ENCODE results near the gene SERP1.

Gene SERP1

DNA sequence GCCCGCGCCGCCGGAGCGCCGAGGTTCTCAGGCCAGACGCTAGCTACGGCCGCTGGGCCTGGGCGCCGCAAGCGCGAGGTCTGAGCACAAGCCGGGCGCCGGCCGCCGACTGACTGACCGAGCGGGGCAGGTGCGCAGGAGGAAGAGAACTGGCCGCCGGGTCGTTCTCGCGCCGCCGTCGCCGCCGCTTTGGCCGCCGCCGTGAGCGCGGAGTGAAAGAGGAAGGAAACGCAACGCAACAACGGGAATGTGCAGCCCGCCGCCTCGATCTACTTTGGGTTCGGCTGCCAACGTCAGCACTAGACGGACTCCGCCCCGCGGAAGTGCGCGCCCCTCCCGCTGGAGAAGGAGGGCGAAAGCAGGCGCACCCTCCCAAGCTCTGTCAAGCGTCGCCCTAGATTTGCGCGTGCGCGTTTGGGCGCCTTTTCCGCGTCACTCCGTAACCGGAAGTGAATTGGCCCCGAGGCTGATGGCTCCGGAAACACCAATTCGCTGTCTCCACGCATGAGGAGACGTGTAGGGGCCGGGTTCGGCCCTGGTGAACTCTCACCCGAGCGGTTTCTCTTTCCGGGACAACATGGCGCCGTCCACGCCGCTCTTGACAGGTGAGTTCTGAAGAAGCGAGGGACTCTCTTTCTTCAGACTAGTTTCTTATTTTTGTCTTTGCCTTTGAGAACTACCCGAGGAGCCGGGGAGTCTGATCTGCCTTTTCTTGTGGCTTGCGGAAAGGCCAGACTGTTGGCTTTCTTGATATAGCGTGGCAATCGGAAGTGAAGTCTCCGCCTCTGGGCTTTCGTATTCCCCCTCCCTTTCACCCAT, at the start of gene SERP1, which contains the start of gene EIF2A:
TSS of gene SERP1 (minus strand) at position 271 of the 819 bp plus-strand sequence. CDS start 361 bp downstream, outside the sequence.
TSS of gene EIF2A (plus strand) at position 562 of the 819 bp plus-strand sequence. CDS start at position 578, 16 bp downstream.
- DNase-seq = peak; percentile 99

GRCh38 chr3:150594150-150594549, 47.9 kb upstream of the SERP1 start:
- DNase-seq = no peak

- no peak for DNase-seq
These were observed 43.5 kb upstream of the SERP1 start for GRCh38 chr3:150589759-150590158.

- no peak for DNase-seq
These were observed 41.9 kb upstream of the SERP1 start for GRCh38 chr3:150588027-150588830.

DNA sequence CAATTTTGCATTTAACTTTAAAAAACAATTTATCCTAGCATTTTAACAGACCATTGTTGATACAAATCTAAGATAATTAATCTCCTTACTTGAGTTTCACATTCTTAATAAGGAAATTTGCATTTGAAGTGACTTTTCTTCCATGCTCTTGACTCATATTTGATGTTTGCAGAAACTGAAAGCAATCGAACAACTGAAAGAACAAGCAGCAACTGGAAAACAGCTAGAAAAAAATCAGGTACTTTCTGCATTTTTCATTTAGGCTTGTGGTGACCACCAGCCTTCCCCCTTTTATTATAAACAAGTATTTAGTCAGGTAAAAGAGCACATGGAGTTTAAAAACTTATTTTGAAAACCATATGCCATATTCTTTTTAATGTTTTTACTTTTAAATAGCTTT, 36.7 kb upstream of the SERP1 start:
- no peak for DNase-seq

DNA sequence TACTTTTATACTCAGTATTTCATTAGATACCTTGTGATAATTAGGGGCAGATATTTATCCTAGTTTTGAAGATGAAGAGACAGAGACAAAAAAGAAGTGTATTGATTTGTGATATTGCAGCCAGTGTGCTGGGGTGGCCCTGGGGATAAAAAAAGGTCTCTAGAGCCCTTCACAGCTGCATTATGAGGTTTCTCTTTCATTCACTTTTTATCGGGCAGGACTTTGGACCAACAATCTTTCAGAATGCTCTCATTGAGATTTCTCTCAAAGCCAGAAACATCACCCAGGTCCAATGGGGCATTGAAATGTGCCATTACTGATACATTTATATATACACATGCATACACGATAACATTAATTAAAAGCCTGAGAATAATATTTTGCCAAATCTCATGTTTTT, 36.3 kb upstream of the SERP1 start:
- DNase-seq = no peak

DNA sequence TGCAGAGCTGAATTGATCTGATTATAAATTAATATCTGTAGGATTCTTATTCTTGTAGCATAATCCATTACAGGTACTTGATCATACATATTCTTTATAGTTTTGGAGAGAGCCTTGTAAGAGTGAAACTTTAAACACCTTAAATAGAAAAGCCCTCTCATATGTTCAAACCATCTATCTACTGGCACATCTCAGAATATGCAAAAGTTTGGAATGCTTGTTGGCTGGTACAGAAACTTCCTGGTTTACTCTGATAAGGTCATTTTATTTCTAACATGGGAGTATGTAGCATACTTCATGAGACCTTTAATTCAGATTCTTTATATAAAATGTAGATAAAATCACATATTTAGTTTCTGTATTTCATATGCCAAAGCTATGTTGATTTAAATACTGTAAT, 34.9 kb upstream of the SERP1 start:
- no peak for DNase-seq

DNA sequence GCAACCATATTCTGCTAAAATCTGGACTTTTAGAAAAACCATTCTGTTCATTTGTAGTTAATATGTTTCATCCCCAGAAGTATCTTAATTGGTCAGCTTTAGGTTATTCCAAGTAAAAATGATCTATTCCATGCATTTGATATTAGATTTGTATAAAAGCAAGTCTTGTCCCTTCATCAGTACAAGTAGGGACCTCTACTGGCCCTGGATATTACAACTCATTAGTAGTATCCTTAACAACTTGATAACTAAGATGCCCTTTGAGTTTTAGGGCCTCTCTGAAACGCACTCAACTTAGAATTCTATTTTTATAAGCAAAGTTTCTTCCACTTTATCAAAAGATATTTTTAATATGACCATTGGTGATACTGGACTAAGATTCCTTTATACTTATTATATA, 31.6 kb upstream of the SERP1 start:
- no peak for DNase-seq

DNA sequence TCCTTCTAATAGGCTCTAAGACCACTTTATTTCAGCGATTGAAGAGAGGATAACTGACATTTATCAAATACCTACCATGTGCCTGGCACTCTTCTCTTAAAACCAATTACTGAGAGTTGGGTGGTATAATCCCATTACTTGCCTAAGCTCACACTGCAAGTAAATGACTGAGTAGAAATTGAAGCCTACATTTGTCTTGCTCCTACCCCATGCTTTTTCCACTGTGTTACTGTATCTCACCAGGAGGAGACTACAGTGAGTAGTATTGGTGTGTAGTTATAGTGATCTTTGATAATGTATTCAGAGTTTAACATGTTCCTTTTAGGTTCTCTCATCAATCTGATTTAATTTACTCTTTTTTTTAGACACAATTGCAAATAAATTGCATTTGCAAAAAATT, 21.0 kb upstream of the SERP1 start:
- DNase-seq = no peak

DNA sequence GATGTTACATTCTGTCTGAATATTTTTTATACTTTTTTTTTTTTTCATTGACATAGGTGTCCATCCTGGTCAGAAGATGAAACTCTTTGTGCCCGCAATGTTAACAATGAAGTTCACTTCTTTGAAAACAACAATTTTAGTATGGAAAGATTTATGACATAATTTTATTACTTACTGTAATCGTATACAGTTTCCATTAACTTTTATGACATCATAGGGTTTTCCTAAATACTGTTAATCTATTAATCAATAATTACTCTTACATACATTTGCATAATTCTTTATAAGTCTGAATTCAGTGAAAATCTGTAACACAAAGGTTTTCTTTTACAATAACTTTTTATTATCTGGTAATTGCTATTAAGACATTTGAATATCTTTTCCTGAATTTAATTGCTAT, 17.9 kb upstream of the SERP1 start:
- DNase-seq = no peak

- DNase-seq = no peak
These were observed 11.4 kb upstream of the SERP1 start for GRCh38 chr3:150557725-150558124.

GRCh38 chr3:150556792-150557191, 10.5 kb upstream of the SERP1 start:
- DNase-seq = no peak

DNA sequence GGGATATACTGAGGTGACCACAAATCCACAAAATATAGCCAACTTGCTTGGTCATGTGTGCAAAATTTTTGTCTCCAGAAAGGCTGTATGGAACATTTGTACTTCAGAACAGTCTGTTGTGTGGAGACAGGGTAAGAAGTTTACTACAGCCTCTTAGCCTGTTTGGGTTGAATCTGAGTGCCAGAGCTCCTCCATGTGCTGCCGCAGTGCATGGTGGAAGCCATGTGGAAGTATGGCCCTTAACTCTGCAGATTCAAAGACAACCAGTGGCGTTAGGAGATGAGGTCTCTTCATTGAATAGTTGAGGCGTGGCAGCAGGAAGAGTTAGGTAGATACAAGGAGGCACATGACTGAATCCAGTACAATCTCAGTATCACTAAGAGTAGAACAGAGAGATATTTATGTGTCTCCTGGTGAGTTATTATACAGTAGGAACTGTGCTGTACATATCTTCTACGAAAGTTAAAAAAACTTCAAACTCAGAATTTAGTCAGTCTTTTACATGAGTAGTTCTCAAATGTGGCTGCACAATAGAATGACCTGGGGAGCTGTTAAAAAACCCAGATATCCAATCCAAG, 9.7 kb upstream of the SERP1 start:
- no peak for DNase-seq

DNA sequence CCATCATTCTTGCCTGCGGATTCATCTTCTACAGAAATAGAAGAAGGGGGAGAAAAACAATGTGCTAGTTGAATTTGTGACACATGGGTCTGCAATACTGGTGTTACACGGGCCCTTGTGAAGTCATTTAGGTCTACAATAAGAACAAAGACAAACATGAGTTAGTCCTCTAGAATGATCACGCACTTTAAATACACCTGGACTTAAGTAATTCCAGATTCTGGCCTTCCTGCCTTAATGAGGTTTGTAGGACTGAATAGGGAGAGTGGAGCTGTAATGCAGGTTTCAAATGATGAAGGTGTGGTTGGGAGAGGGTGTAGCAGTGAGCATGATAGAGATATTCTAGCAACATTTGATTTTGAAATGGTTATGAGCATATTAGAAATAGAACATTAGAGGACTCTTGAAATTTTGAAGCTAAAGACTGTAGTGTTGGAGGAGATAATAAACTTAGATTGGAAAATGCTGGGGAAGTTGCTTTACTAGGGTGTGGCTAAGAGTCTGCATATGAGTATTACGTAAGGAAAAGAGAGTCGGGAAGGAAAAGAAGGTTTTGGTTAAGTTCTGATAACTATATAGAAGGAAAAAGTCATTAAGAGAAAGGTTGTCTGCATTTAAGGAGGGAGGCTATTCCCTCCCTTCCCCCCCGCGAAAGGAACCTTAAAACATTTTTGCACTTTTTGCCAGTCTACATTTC, 897 bp upstream of the SERP1 start:
- no peak for DNase-seq

- DNase-seq = no peak
These were observed 674 bp downstream of the SERP1 start for GRCh38 chr3:150545419-150546225.

DNA sequence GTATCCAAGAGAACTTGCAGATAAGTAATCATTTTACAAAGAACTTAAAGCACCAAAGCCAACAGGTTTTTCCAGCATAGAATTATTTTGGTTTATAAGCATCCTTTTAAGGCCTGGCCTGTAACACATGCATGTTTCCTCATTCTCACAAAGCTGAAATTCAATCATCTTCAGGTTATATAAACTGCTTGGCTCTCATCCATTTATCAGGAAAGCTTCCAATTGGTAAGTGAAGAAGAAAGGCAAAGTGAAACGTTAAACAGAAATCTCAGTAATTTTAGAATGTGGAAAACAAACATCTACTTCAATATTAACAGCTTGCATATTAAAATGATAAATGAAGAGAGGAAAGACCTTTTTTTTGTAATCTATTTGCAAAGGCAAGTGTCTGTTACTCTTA, 1.6 kb downstream of the SERP1 start:
- no peak for DNase-seq

GRCh38 chr3:150544041-150544440, 2.3 kb downstream of the SERP1 start:
- DNase-seq = no peak

- DNase-seq = no peak
These were observed 2.8 kb downstream of the SERP1 start for GRCh38 chr3:150543531-150543930.

DNA sequence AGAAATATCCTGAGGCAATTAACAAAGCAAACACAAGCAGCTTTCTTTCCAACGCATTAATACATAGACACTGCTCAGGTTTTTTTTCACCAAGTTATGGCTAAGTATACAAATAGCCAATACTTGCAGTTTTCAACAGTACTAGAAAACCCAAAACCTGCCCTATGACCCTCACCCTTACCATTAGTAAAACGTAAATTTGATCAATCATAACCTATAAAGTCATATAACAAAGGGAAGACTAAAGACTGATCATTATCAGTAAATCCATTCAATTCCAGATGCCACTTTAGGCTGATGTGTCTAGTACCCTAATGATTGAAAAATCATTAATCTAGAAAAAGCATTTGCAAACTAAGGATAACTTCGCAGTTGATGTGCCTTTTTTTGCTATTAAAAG, 3.2 kb downstream of the SERP1 start:
- no peak for DNase-seq

DNA sequence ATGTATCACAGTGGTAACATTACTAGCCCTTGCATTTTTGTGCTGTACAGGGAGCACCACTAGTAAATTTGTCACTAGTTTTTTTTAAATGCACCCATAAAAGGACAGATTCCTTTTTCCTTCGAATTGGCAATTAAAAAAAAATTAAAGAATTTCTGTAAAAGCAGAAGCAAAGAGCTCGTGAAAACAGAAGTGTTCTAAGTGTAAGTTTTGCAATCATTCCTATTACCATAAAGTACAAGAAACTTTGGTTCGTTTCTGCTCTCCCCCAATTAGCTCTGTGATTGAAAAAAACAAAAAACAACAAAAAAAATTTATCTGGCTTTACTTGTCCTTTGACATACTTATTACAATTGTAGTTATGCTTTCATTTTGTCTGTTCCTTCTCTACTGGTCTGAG, 5.3 kb downstream of the SERP1 start:
- DNase-seq = no peak

DNA sequence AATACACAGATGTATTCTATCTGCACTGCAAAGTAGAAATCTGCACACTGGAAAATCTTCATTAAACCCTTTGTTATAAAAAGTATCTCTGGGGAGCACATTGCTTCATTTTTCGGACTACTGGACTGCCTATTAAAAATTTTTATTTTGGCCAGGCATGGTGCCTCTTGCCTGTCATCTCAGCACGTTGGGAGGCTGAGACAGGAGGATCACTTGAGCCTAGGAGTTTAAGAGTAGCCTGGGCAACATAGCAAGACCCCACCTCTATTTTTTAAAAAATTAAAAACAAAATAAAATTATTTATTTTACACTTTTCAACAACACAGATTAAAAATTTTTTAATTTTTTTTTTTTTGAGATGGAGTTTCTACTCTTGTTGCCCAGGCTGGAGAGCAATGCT, 6.0 kb downstream of the SERP1 start:
- DNase-seq = no peak

Measured in CD4-positive, alpha-beta T cell treated with Interferon gamma for 1 hour (primary cell).